Activated CD8-positive, alpha-beta T cell treated with anti-CD3 and anti-CD28 coated beads for 36 hours (primary cell): ENCODE data around the gene ARFIP1. TPM values are rescaled to one million over a fixed set of nuclear protein-coding genes. Genes with fewer than 3 reads are reported as not detected.
"Not testable (repeated sequence)": the region's sequence is repeated elsewhere in the genome, so short reads cannot be mapped to it uniquely, and the experiment has no call there.

ENCODE experiments used
- ATAC-seq: fragments of 200-7000 bp; cut with Tn5 transposase; one replicate; pipeline ENCODE4 v1.10.0; 2021; ENCODE audit warnings: mild to moderate bottlenecking, moderate library complexity
- CTCF ChIA-PET: fragments of 350-600 bp; sonication (Branson Sonifier 250); formaldehyde crosslinking; loops from one replicate; lab custom pipeline; 2021; ENCODE audit warnings: antibody characterized with exemption; lab: Charles Lee
- POLR2A ChIA-PET: fragments of 350-600 bp; sonication (Branson Sonifier 250); formaldehyde crosslinking; loops from one replicate; lab custom pipeline; 2021; ENCODE audit warnings: antibody characterized with exemption; lab: Charles Lee
- DNase-seq: peaks from one replicate; pipeline ENCODE4 v3.0.0-alpha.2; 2020
- H3K27ac Mint-ChIP-seq: one replicate; pipeline ENCODE4 v1.8.0; 2021; ENCODE audit warnings: mild to moderate bottlenecking, mixed read lengths
- H3K27me3 Mint-ChIP-seq: one replicate; pipeline ENCODE4 v1.8.0; 2021; ENCODE audit warnings: mixed read lengths
- H3K36me3 Mint-ChIP-seq: one replicate; pipeline ENCODE4 v1.8.0; 2021; ENCODE audit warnings: low read depth, mixed read lengths
- H3K4me1 Mint-ChIP-seq: one replicate; pipeline ENCODE4 v1.8.0; 2021; ENCODE audit warnings: low read depth, mixed read lengths
- H3K4me3 Mint-ChIP-seq: one replicate; pipeline ENCODE4 v1.8.0; 2021; ENCODE audit warnings: mild to moderate bottlenecking, moderate library complexity, mixed read lengths
- H3K9me3 Mint-ChIP-seq: one replicate; pipeline ENCODE4 v1.8.0; 2021; ENCODE audit warnings: mixed read lengths
- CTCF ChIP-seq: fragments of 200-600 bp; IDR thresholded peaks from one replicate; pipeline ENCODE4 v1.8.0; 2022; ENCODE audit warnings: antibody characterized with exemption, mild to moderate bottlenecking
- intact Hi-C: fragments of 100-400 bp; cut with micrococcal nuclease; formaldehyde crosslinking; loops from one replicate; pipeline ENCODE4 v1.10.0; 2022
- total RNA-seq, 2 experiments: library from RNA; stranded (reverse); gene quantifications; one replicate each; pipeline ENCODE4 v1.2.3, GENCODE V29; 2021

Gene ARFIP1
- total RNA-seq, 2 experiments from 2014 or later, result 7.2 to 8.9 TPM

DNA sequence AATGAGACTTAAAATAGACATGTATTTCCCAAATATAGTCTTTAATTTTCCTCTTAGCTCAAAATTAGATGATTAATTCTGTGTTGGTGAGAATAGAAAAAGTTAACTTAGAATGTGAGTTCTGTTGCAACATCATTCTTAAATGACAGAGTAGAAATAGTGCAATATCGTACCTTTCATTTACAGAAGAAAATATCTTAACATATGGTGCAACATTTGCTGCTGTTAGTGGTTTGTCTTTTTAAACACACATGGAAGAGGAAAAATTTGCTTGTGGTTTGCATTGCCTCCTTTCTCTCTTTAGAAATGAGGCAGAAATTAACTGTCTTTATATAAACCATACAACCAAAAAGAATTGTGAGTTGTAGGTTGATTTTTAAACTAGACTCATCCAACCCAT is 117.1 kb downstream of the ARFIP1 start:
- intact Hi-C loops, result no loop called here
- Mint-ChIP-seq H3K9me3 (no peaks in the 10 kb centered on the region), H3K4me3 (no peak overlapping the region), H3K4me1 (peaks cover 3% of the 10 kb centered on the region), H3K27ac (no peak overlapping the region), H3K36me3 (peaks cover 6% of the 10 kb centered on the region), H3K27me3 (no peaks in the 10 kb centered on the region)
- DNase-seq (no peak), ATAC-seq (no peak)
- ChIA-PET POLR2A (no interaction called here), CTCF (interaction anchor here (1.0 to 1.4 kb wide), 2 partner anchors 11 to 45 kb away, joined by 3 to 4 read pairs; no protein-coding TSS in a partner anchor)
- no peak for TF ChIP-seq CTCF

GRCh38 chr4:152898133-152898532 is 118.4 kb downstream of the ARFIP1 start:
- ATAC-seq, DNase-seq, H3K27ac Mint-ChIP-seq, H3K9me3 Mint-ChIP-seq, H3K4me1 Mint-ChIP-seq, intact Hi-C loops, H3K36me3 Mint-ChIP-seq, H3K27me3 Mint-ChIP-seq, CTCF ChIA-PET, H3K4me3 Mint-ChIP-seq, POLR2A ChIA-PET: not testable (repeated sequence)

DNA sequence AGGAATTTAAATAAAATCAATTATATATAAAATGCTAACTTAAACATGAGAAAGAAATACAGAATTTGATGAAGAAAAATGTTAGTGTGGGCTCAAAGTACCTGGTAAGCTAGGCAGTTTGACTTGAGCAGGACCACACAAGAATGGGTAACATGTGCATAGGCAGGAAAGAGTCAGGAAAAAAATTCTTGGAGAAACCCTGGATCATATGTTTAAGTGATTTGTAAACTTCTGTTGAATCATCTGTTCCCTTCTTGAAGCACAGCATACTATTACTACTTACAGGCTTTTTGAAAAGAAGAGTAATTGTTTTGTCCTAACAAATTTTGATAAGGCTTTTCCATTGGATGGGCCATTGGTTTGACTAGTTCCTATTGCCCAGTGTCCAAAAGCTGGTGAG is 118.9 kb downstream of the ARFIP1 start:
- intact Hi-C loops, result no loop called here
- Mint-ChIP-seq H3K4me3 (no peak overlapping the region), H3K27me3 (no peaks in the 10 kb centered on the region), H3K4me1 (peaks cover 3% of the 10 kb centered on the region), H3K9me3 (no peaks in the 10 kb centered on the region), H3K27ac (no peak overlapping the region), H3K36me3 (peaks cover 2% of the 10 kb centered on the region)
- no peak for TF ChIP-seq CTCF
- CTCF ChIA-PET, result no interaction called here
- POLR2A ChIA-PET, result no interaction called here
- DNase-seq (no peak), ATAC-seq (no peak)

DNA sequence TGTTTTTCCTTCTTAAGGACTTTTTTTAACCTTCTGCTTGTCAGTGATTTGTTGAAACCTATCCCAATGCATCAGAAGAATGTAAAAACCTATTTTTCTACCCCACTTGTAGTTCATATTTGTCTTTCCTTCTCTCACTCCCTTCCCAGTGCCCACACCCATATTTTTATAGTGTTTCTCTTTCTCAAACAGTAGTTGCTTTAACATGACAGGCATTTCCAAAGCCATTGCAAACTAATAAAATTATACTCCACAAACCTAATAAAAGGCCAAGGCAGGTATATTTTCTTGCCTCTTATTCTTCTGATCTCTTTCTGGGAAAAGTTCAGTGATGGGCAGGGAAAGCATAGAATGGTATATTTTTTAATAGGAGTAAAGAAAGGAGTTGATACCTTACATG is 120.6 kb downstream of the ARFIP1 start:
- ChIA-PET CTCF (no interaction called here), POLR2A (no interaction called here)
- TF ChIP-seq CTCF, result no peak
- H3K27ac Mint-ChIP-seq, result no peak overlapping the region
- no peaks in the 10 kb centered on the region for H3K27me3 Mint-ChIP-seq
- H3K4me1 Mint-ChIP-seq, result peaks cover 3% of the 10 kb centered on the region
- intact Hi-C loops, result no loop called here
- H3K36me3 Mint-ChIP-seq, result peaks cover 6% of the 10 kb centered on the region
- ATAC-seq (no peak), DNase-seq (no peak)
- no peaks in the 10 kb centered on the region for H3K9me3 Mint-ChIP-seq
- no peak overlapping the region for H3K4me3 Mint-ChIP-seq

DNA sequence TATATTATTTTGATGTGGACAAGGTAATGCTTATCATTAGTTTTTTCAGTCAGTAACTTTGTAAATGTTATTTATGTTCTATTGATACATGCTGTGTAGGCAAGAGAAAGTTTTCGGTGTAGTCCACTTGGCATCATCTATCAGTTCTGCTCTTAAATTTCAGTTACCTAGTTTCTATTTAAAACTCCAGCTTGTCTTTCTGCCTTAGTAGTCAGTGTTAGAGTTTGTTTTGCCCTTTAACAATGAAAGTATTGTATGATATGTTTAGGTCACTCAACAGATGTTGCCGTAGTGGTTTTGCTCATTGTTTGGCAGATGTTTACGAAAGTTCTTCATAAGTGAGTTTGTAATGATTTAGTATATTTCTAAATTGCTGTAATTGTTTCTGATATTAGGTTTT is 121.5 kb downstream of the ARFIP1 start:
- Mint-ChIP-seq H3K36me3 (peaks cover 6% of the 10 kb centered on the region), H3K4me1 (peaks cover 3% of the 10 kb centered on the region), H3K9me3 (no peaks in the 10 kb centered on the region), H3K4me3 (no peak overlapping the region), H3K27ac (no peak overlapping the region), H3K27me3 (no peaks in the 10 kb centered on the region)
- ChIA-PET CTCF (no interaction called here), POLR2A (no interaction called here)
- no peak for DNase-seq
- intact Hi-C loops, result no loop called here
- no peak for ATAC-seq
- TF ChIP-seq CTCF, result no peak

DNA sequence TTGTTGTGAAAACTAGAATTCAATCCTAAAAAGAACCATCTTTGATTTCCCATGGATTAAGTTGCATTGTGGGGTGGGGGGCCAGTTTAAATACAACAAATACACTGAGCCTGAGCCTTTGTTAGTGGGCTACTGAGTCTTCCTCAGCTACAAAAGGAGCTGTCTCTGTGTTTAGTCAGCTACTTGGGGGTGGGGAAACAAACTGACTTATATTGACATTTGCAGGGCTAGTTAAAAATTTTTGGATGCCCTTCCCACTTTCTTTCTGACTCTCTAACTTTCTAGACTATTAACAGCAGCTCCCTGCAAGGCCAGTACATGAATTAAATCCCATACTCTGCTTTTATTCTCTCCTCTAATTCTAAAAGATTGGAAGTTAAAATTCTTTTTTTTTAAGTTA is 123.9 kb downstream of the ARFIP1 start:
- POLR2A ChIA-PET, result no interaction called here
- no peak overlapping the region for H3K4me3 Mint-ChIP-seq
- DNase-seq (no peak), ATAC-seq (no peak)
- peaks cover 6% of the 10 kb centered on the region for H3K36me3 Mint-ChIP-seq
- H3K4me1 Mint-ChIP-seq, result no peaks in the 10 kb centered on the region
- no peak for TF ChIP-seq CTCF
- CTCF ChIA-PET, result interaction anchor here (1.2 kb wide), 1 partner anchor 46 kb away, joined by 3 read pairs; no protein-coding TSS in a partner anchor
- no peaks in the 10 kb centered on the region for H3K27me3 Mint-ChIP-seq
- no peak overlapping the region for H3K27ac Mint-ChIP-seq
- intact Hi-C loops, result no loop called here
- H3K9me3 Mint-ChIP-seq, result no peaks in the 10 kb centered on the region
